Lower lobe of right lung (tissue), 2 donors: Measurements from ENCODE around the gene LMF1. TPM values are rescaled to one million over a fixed set of nuclear protein-coding genes. Genes with fewer than 3 reads are reported as not detected.

ENCODE experiments used
- ATAC-seq, 2 donors: fragments of 200-7000 bp; cut with Tn5 transposase; one replicate each; pipeline ENCODE4 v1.9.1; 2020 to 2022; ENCODE audit warnings: mild to moderate bottlenecking in 2 of 2, moderate library complexity in 2 of 2
- DNase-seq: peaks from one replicate; pipeline ENCODE4 v3.0.0-alpha.2; 2020
- H3K27ac ChIP-seq: fragments of 200-600 bp; one replicate; pipeline ENCODE4 v1.8.0; 2022
- H3K27me3 ChIP-seq: fragments of 200-600 bp; one replicate; pipeline ENCODE4 v1.8.0; 2022; ENCODE audit warnings: low read depth
- H3K36me3 ChIP-seq: fragments of 200-600 bp; one replicate; pipeline ENCODE4 v1.8.0; 2022; ENCODE audit warnings: mild to moderate bottlenecking
- H3K4me1 ChIP-seq: fragments of 200-600 bp; one replicate; pipeline ENCODE4 v1.8.0; 2022
- H3K4me3 ChIP-seq: fragments of 200-600 bp; one replicate; pipeline ENCODE4 v1.8.0; 2022; ENCODE audit warnings: mild to moderate bottlenecking
- H3K9me3 ChIP-seq: fragments of 200-600 bp; one replicate; pipeline ENCODE4 v1.8.0; 2022
- intact Hi-C: fragments of 100-400 bp; cut with DNase I; formaldehyde crosslinking; loops from one replicate; pipeline ENCODE4 v1.11.0; 2022
- total RNA-seq: library from RNA; stranded (reverse); fragmentation: NEBNext Ultra II Directional; extraction: Animal tissue kit (Norgen Biotek cat#: 25700); gene quantifications from one replicate; pipeline ENCODE4 v1.2.1, GENCODE V29; 2021
- TF ChIP-seq, protein P1 (sequence below): fragments of 200-600 bp; IDR thresholded peaks from one replicate; pipeline ENCODE4 v1.8.0; 2022; ENCODE audit warnings: antibody characterized with exemption, mild to moderate bottlenecking
- donor health status: DM: no; HTN: yes; CAD: no; lungs with severe emphysema.

The LMF1 gene
- total RNA-seq, 1 donor from 2014 or later = 23.8 TPM

DNA sequence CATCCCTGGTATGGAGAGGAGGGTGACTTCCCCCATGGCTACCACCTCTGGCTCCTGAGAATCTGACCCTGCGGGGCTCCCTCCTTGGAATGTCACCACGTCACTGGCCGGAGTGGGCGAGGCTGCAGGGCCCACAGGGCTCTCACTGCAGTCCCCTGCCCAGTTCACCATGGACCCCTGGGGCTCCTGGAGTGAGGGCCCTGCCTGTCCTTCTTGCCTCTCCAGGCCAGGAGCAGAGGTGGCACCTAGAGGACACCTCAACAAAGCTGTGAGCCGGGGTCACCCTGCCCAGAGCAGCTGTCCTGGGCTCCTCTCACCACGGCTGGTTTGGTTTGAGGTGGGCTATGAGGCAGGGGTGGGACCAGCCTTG lies 102.4 kb downstream of the LMF1 start:
- Histone ChIP-seq H3K4me3 (no peak overlapping the region), H3K9me3 (no peaks in the 10 kb centered on the region), H3K36me3 (peaks cover 45% of the 10 kb centered on the region), H3K27me3 (no peaks in the 10 kb centered on the region), H3K27ac (no peak overlapping the region), H3K4me1 (no peaks in the 10 kb centered on the region)
- TF ChIP-seq, protein P1, sequence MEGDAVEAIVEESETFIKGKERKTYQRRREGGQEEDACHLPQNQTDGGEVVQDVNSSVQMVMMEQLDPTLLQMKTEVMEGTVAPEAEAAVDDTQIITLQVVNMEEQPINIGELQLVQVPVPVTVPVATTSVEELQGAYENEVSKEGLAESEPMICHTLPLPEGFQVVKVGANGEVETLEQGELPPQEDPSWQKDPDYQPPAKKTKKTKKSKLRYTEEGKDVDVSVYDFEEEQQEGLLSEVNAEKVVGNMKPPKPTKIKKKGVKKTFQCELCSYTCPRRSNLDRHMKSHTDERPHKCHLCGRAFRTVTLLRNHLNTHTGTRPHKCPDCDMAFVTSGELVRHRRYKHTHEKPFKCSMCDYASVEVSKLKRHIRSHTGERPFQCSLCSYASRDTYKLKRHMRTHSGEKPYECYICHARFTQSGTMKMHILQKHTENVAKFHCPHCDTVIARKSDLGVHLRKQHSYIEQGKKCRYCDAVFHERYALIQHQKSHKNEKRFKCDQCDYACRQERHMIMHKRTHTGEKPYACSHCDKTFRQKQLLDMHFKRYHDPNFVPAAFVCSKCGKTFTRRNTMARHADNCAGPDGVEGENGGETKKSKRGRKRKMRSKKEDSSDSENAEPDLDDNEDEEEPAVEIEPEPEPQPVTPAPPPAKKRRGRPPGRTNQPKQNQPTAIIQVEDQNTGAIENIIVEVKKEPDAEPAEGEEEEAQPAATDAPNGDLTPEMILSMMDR = no peak
- intact Hi-C loops = no loop called here
- DNase-seq (peak; percentile 25), ATAC-seq (no peak)

DNA sequence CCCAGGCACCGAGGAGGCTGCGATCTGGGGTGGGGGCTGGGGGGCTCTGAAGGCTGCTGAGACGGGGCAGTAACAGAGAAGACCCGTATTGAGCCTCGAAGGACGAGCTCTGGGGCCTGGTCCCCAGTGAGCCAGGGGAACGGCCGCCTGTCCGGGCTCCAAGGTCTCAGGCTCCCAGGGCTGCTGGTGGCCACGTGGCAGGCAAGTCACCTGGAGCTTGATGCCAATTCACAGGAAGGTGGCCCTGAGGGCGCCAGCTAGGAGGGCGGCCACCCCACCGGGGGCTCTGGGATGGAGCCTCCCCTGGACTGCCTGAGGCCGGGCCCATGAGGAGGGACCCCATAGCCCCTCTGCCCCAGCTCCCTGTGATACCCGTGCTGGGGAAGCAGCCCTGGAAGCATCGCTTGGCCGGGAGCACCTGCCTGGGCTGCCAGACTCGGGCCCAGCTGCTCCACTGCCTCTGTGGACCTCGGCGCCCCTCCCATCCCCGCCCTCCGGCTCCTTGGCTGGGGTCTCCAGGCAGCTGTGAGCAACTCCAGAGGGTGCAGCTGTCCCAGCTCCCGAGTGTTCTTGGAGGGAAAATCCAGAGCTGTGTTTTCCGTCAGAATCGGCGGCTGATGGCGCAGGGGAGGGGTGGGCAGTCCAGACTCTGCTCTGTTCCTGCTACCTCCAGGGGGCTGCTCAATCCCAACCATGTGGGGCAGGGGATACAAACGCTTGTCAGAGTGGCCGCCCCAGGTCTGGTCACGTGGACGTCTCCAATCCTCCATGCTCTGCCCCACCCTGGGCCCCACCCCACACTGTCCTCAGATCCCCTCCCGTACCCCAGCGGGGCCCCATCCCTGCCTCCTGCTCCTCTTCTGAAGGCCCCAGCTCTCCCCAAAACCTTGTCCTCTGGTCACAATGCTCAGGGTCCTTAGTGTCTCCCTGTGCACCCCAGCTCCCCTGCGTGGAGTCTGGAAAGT lies 103.1 kb downstream of the LMF1 start:
- no peaks in the 10 kb centered on the region for H3K4me1 ChIP-seq
- no peak overlapping the region for H3K4me3 ChIP-seq
- TF ChIP-seq, protein P1 = no peak
- intact Hi-C loops = no loop called here
- no peak overlapping the region for H3K27ac ChIP-seq
- peak; percentile 36 for DNase-seq
- ATAC-seq = no peak
- H3K9me3 ChIP-seq = no peaks in the 10 kb centered on the region
- H3K36me3 ChIP-seq = peaks cover 38% of the 10 kb centered on the region
- H3K27me3 ChIP-seq = no peaks in the 10 kb centered on the region

DNA sequence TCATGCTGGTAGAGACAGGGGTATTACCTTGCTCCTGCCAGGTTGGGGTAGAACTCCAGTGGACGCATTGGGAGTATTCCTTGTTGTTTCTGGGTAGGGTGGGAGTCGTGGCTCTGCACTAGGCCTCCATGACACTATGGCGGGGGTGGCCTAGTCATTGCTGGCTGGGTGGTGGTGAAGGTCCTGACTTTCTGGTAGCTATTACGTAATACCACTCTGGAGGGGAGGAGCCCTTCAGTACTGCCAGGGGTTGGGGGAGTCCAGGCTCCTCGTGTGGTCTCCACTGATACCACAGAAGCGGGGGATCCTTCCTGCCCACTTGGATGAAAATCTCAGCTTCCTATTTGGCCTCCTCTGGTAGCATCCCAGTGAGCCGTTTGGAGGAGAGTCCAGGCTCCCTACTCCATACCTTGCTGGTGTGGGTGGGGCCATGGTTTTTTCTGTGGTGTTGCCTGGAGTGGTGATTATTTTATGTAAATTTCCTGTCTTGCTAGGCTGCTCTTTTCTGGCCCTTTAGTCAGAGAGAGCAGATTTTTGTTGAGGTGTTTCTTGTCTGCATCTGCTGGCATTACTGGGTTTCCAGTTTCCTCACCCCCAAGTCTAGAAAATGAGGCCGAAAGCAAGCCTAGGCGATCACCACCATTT lies 104.4 kb downstream of the LMF1 start:
- peaks cover 38% of the 10 kb centered on the region for H3K36me3 ChIP-seq

DNA sequence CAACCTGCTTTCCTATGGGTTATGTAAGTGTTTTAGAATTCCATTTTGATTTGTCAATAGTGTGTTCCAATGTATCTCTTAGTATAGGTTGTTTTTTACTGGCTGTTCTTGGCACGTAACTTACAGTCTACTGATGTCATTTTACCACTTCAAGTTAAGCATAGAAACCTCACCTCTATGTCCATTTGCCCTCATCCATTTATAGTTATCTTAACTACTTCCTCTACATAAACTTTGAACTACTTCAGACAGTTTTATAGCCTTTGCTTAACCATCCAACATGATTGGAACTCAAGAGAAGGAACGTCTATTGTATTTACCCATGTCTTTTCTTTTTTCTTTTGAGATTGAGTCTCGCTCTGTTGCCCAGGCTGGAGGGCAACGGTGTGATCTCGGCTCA lies 105.8 kb downstream of the LMF1 start:
- H3K9me3 ChIP-seq = no peaks in the 10 kb centered on the region
- DNase-seq (no peak), ATAC-seq (no peak)
- no peak overlapping the region for H3K27ac ChIP-seq
- H3K4me3 ChIP-seq = no peak overlapping the region
- TF ChIP-seq, protein P1 = no peak
- H3K27me3 ChIP-seq = no peaks in the 10 kb centered on the region
- intact Hi-C loops = no loop called here
- peaks cover 25% of the 10 kb centered on the region for H3K36me3 ChIP-seq
- no peaks in the 10 kb centered on the region for H3K4me1 ChIP-seq

More for the DNA sequence above, 104.4 kb downstream of the LMF1 start:
- no peaks in the 10 kb centered on the region for H3K27me3 ChIP-seq
- DNase-seq (no peak), ATAC-seq (no peak)
- no peak overlapping the region for H3K27ac ChIP-seq
- intact Hi-C loops = no loop called here
- no peak overlapping the region for H3K4me3 ChIP-seq
- H3K9me3 ChIP-seq = no peaks in the 10 kb centered on the region
- TF ChIP-seq, protein P1 = no peak
- H3K4me1 ChIP-seq = no peaks in the 10 kb centered on the region

DNA sequence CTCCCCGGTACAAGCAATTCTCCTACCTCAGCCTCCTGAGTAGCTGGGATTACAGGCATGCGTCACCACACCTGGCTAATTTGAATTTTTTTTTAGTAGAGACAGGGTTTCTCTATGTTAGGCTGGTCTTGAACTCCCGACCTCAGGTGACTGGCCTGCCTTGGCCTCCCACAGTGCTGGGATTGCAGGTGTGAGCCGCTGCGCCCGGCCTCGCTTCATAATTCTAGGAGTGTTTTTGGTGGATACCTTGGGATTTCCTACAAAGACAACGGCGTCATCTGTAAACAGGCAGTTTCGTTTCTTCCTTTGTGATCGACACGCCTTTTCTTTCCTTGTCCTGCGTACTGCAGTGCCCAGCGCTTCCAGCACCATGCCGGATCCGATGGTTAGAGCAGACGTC lies 109.3 kb downstream of the LMF1 start:
- no peak for ATAC-seq
- H3K27me3 ChIP-seq = no peaks in the 10 kb centered on the region
- peak; percentile 14 for DNase-seq
- intact Hi-C loops = no loop called here
- TF ChIP-seq, protein P1 = no peak
- H3K9me3 ChIP-seq = no peaks in the 10 kb centered on the region
- no peak overlapping the region for H3K27ac ChIP-seq
- H3K36me3 ChIP-seq = no peaks in the 10 kb centered on the region
- H3K4me3 ChIP-seq = no peak overlapping the region
- H3K4me1 ChIP-seq = no peaks in the 10 kb centered on the region
